CD4-positive, alpha-beta T cell (primary cell): Measurements from ENCODE around the gene PARPBP. TPM values are rescaled to one million over a fixed set of nuclear protein-coding genes. Genes with fewer than 3 reads are reported as not detected.
"Not testable (repeated sequence)": the region's sequence is repeated elsewhere in the genome, so short reads cannot be mapped to it uniquely, and the experiment has no call there.

ENCODE experiments used
- ATAC-seq: fragments of 200-7000 bp; cut with Tn5 transposase; one replicate; pipeline ENCODE4 v1.10.0; 2022; ENCODE audit warnings: mild to moderate bottlenecking; ENCODE audit not compliant: poor library complexity
- CTCF ChIA-PET: fragments of 350-600 bp; sonication (Branson Sonifier 250); formaldehyde crosslinking; loops from one replicate; lab custom pipeline; 2021; ENCODE audit warnings: antibody characterized with exemption, inconsistent platforms; lab: Charles Lee
- POLR2A ChIA-PET: fragments of 350-600 bp; sonication (Branson Sonifier 250); formaldehyde crosslinking; loops from one replicate; lab custom pipeline; 2021; ENCODE audit warnings: antibody characterized with exemption, inconsistent platforms; lab: Charles Lee
- DNase-seq, 14 experiments: peaks; one replicate each; pipeline ENCODE4 v3.0.0-alpha.2; 2013 to 2020; ENCODE audit warnings: mixed read lengths in 2 of 14
- H3K27ac ChIP-seq, 2 donors: one replicate each; pipeline versions ENCODE4 v1.5.1 to v1.7.0; 2013; ENCODE audit warnings: low read length in 2 of 2, low read depth in 1 of 2, mild to moderate bottlenecking in 1 of 2
- H3K27me3 ChIP-seq, 2 experiments: 1 replicate in 1 of 2; 2 replicates in 1 of 2; pipeline versions ENCODE4 v1.6.1 to v1.7.0; 2013; ENCODE audit warnings: low read length in 2 of 2, control low read depth in 1 of 2, mild to moderate bottlenecking in 1 of 2, moderate library complexity in 1 of 2; ENCODE audit not compliant: insufficient read depth in 2 of 2, control insufficient read depth in 1 of 2
- H3K36me3 ChIP-seq: one replicate; pipeline ENCODE4 v1.6.1; 2013; ENCODE audit warnings: low read length, control low read depth; ENCODE audit not compliant: insufficient read depth
- H3K4me1 ChIP-seq: one replicate; pipeline ENCODE4 v1.6.1; 2013; ENCODE audit warnings: low read length, control low read depth; ENCODE audit not compliant: insufficient read depth
- H3K4me3 ChIP-seq: one replicate; pipeline ENCODE4 v1.5.1; 2013; ENCODE audit warnings: mild to moderate bottlenecking, low read length, moderate library complexity
- H3K9me3 ChIP-seq, 2 experiments: 1 replicate in 1 of 2; 2 replicates in 1 of 2; pipeline versions ENCODE4 v1.6.1 to v1.7.0; 2013; ENCODE audit warnings: low read length in 2 of 2, mild to moderate bottlenecking in 2 of 2, control low read depth in 1 of 2, moderate library complexity in 1 of 2; ENCODE audit not compliant: control insufficient read depth in 1 of 2, insufficient read depth in 1 of 2
- H3K27ac Mint-ChIP-seq: one replicate; pipeline ENCODE4 v1.8.0; 2020; ENCODE audit warnings: mixed read lengths
- H3K27me3 Mint-ChIP-seq: one replicate; pipeline ENCODE4 v1.8.0; 2021; ENCODE audit warnings: mixed read lengths
- H3K36me3 Mint-ChIP-seq: one replicate; pipeline ENCODE4 v1.8.0; 2021; ENCODE audit warnings: low read depth, mixed read lengths
- H3K4me1 Mint-ChIP-seq: one replicate; pipeline ENCODE4 v1.8.0; 2021; ENCODE audit warnings: low read depth, mixed read lengths
- H3K4me3 Mint-ChIP-seq: one replicate; pipeline ENCODE4 v1.8.0; 2020; ENCODE audit warnings: mild to moderate bottlenecking, mixed read lengths
- H3K9me3 Mint-ChIP-seq: one replicate; pipeline ENCODE4 v1.8.0; 2020; ENCODE audit warnings: mixed read lengths
- CTCF ChIP-seq: fragments of 200-600 bp; IDR thresholded peaks from one replicate; pipeline ENCODE4 v1.8.0; 2022; ENCODE audit warnings: antibody characterized with exemption, mild to moderate bottlenecking
- intact Hi-C, 2 experiments: fragments of 100-400 bp; cut with DNase I in 1 of 2; cut with micrococcal nuclease in 1 of 2; formaldehyde crosslinking; loops; one replicate each; pipeline versions ENCODE4 v1.15.1 to v1.9.0; 2023 to 2025; cut with DNase I, micrococcal nuclease
- total RNA-seq, 174 experiments: library from RNA in 2 of 174; stranded (reverse) in 2 of 174; gene quantifications; one replicate each; pipeline ENCODE4 v1.2.3 and lab custom pipeline; 2021 to 2026

PARPBP gene
- total RNA-seq, 2 experiments from 2014 or later: 1.1 to 1.5 TPM

- H3K27ac ChIP-seq: peak overlapping the region; percentile 31 to 55
- Mint-ChIP-seq H3K9me3 (no peaks in the 10 kb centered on the region), H3K27me3 (no peaks in the 10 kb centered on the region), H3K27ac (peak overlapping the region; percentile 92), H3K4me1 (peaks cover 39% of the 10 kb centered on the region), H3K4me3 (peak overlapping the region; percentile 93), H3K36me3 (peaks cover 36% of the 10 kb centered on the region)
- peaks cover 8% of the 10 kb centered on the region for H3K36me3 ChIP-seq
- ChIA-PET CTCF (interaction anchor here (1.0 kb wide), 1 partner anchor 61 kb away, joined by 3 read pairs; no protein-coding TSS in a partner anchor), POLR2A (interaction anchor here (1.8 kb wide), 1 partner anchor 59 kb away, joined by 10 read pairs; the partner anchor contains the start of gene WASHC3)
- H3K27me3 ChIP-seq: no peaks in the 10 kb centered on the region
- H3K9me3 ChIP-seq: no peaks in the 10 kb centered on the region
- intact Hi-C loops: loop anchor here (2.0 to 10.0 kb wide), 4 partner anchors 58 to 838 kb away; partner anchors contain the start of genes DRAM1 (in 1 of the 2), GNPTAB (in 1 of the 2) and UTP20 (in 1 of the 2)
- no peak for ATAC-seq
- peak in 1 of 14 experiments; percentile 4 for DNase-seq
- TF ChIP-seq CTCF: no peak
- H3K4me3 ChIP-seq: peak overlapping the region; percentile 86
- peaks cover 17% of the 10 kb centered on the region for H3K4me1 ChIP-seq
These were observed 536 bp downstream of the PARPBP start for GRCh38 chr12:102120564-102120873.

GRCh38 chr12:102120886-102121285, 903 bp downstream of the PARPBP start:
- Histone ChIP-seq H3K9me3 (no peaks in the 10 kb centered on the region), H3K4me3 (peak overlapping the region; percentile 86), H3K27me3 (no peaks in the 10 kb centered on the region), H3K27ac (no peak overlapping the region), H3K4me1 (peaks cover 17% of the 10 kb centered on the region), H3K36me3 (peaks cover 7% of the 10 kb centered on the region)
- Mint-ChIP-seq H3K36me3 (peaks cover 32% of the 10 kb centered on the region), H3K4me1 (peaks cover 35% of the 10 kb centered on the region), H3K4me3 (peak overlapping the region; percentile 93), H3K27me3 (no peaks in the 10 kb centered on the region), H3K27ac (peak overlapping the region; percentile 92), H3K9me3 (no peaks in the 10 kb centered on the region)
- DNase-seq (peak in 1 of 14 experiments; percentile 3), ATAC-seq (no peak)
- intact Hi-C loops: loop anchor here (2.0 to 10.0 kb wide), 4 partner anchors 58 to 839 kb away; partner anchors contain the start of genes DRAM1 (in 1 of the 2), GNPTAB (in 1 of the 2) and UTP20 (in 1 of the 2)
- ChIA-PET CTCF (interaction anchor here (0.6 to 1.0 kb wide), 2 partner anchors 62 to 1937 kb away, joined by 3 read pairs; no protein-coding TSS in a partner anchor), POLR2A (interaction anchor here (1.1 kb wide), 1 partner anchor 59 kb away, joined by 4 read pairs; the partner anchor contains the start of gene WASHC3)
- no peak for TF ChIP-seq CTCF

- not testable (repeated sequence) for H3K4me3 ChIP-seq, H3K27ac ChIP-seq, H3K9me3 Mint-ChIP-seq, H3K27me3 ChIP-seq, H3K9me3 ChIP-seq, H3K4me3 Mint-ChIP-seq, H3K36me3 ChIP-seq, H3K27me3 Mint-ChIP-seq, DNase-seq, ATAC-seq
- Mint-ChIP-seq H3K27ac (peak overlapping the region; percentile 92), H3K36me3 (peaks cover 28% of the 10 kb centered on the region), H3K4me1 (peaks cover 31% of the 10 kb centered on the region)
- ChIA-PET CTCF (interaction anchor here (0.6 to 1.0 kb wide), 2 partner anchors 62 to 1937 kb away, joined by 3 read pairs; no protein-coding TSS in a partner anchor), POLR2A (interaction anchor here (1.1 kb wide), 1 partner anchor 60 kb away, joined by 4 read pairs; the partner anchor contains the start of gene WASHC3)
- peaks cover 17% of the 10 kb centered on the region for H3K4me1 ChIP-seq
- intact Hi-C loops: loop anchor here (2.0 to 10.0 kb wide), 4 partner anchors 59 to 839 kb away; partner anchors contain the start of genes DRAM1 (in 1 of the 2), GNPTAB (in 1 of the 2) and UTP20 (in 1 of the 2)
These were observed 1.3 kb downstream of the PARPBP start for GRCh38 chr12:102121328-102121727.

GRCh38 chr12:102130720-102131119, 10.7 kb downstream of the PARPBP start:
- ATAC-seq, POLR2A ChIA-PET, H3K27me3 ChIP-seq, H3K4me3 ChIP-seq, intact Hi-C loops, H3K27me3 Mint-ChIP-seq, CTCF ChIA-PET, DNase-seq, H3K4me1 Mint-ChIP-seq, H3K4me1 ChIP-seq, H3K36me3 Mint-ChIP-seq, H3K27ac ChIP-seq, H3K36me3 ChIP-seq, H3K27ac Mint-ChIP-seq, H3K9me3 ChIP-seq, H3K9me3 Mint-ChIP-seq, H3K4me3 Mint-ChIP-seq: not testable (repeated sequence)

GRCh38 chr12:102131442-102131841, 11.5 kb downstream of the PARPBP start:
- DNase-seq, H3K27ac ChIP-seq, H3K4me1 ChIP-seq, H3K4me1 Mint-ChIP-seq, H3K4me3 Mint-ChIP-seq, CTCF ChIA-PET, intact Hi-C loops, H3K36me3 ChIP-seq, H3K9me3 Mint-ChIP-seq, H3K27me3 Mint-ChIP-seq, POLR2A ChIA-PET, H3K4me3 ChIP-seq, H3K9me3 ChIP-seq, H3K27me3 ChIP-seq, H3K27ac Mint-ChIP-seq, ATAC-seq, H3K36me3 Mint-ChIP-seq: not testable (repeated sequence)
